Stimulated activated naive CD4-positive, alpha-beta T cell treated with Interleukin-2 at 50 U/mL for 16 hours (primary cell): Measurements from ENCODE around the gene PHKG2.
A peak's percentile ranks its signal among the peaks of the same experiment; 100 is the strongest.

Experiments
- DNase-seq: peaks from one replicate; lab custom pipeline; 2025; lab: John Stamatoyannopoulos, UW

Gene PHKG2

GRCh38 chr16:30757316-30757715 lies 9.1 kb downstream of the PHKG2 start:
- DNase-seq, result no peak

- DNase-seq, result no peak
Observed at GRCh38 chr16:30758988-30759491, 10.8 kb downstream of the PHKG2 start.

- no peak for DNase-seq
Observed at GRCh38 chr16:30760001-30760559, 11.9 kb downstream of the PHKG2 start.

GRCh38 chr16:30760577-30761426 lies 12.6 kb downstream of the PHKG2 start:
- DNase-seq, result no peak

GRCh38 chr16:30761427-30761927 lies 13.3 kb downstream of the PHKG2 start:
- DNase-seq, result peak; percentile 24

- peak; percentile 89 for DNase-seq
Observed at GRCh38 chr16:30761928-30762902, 14.0 kb downstream of the PHKG2 start, which contains the start of the genes CFAP119 and RNF40. CFAP119 (minus strand) TSS chr16:30762062; CDS start chr16:30761748, 314 bp downstream. RNF40 (plus strand) TSS chr16:30762322; CDS start chr16:30762546, 224 bp downstream.

- DNase-seq, result no peak
Observed at GRCh38 chr16:30762991-30763725, 14.9 kb downstream of the PHKG2 start.

- DNase-seq, result no peak
Observed at GRCh38 chr16:30764086-30764485, 15.9 kb downstream of the PHKG2 start.

- DNase-seq, result no peak
Observed at GRCh38 chr16:30764816-30765465, 16.7 kb downstream of the PHKG2 start.

- DNase-seq, result no peak
Observed at GRCh38 chr16:30766206-30766932, 18.1 kb downstream of the PHKG2 start.

GRCh38 chr16:30766933-30767284 lies 18.7 kb downstream of the PHKG2 start:
- DNase-seq, result no peak

- no peak for DNase-seq
Observed at GRCh38 chr16:30767767-30768465, 19.7 kb downstream of the PHKG2 start.

GRCh38 chr16:30768583-30769181 lies 20.5 kb downstream of the PHKG2 start:
- no peak for DNase-seq

GRCh38 chr16:30769379-30770089 lies 21.3 kb downstream of the PHKG2 start:
- no peak for DNase-seq

GRCh38 chr16:30771726-30772125 lies 23.5 kb downstream of the PHKG2 start:
- DNase-seq, result no peak

GRCh38 chr16:30773826-30774225 lies 25.6 kb downstream of the PHKG2 start:
- DNase-seq, result no peak

GRCh38 chr16:30774367-30775130 lies 26.3 kb downstream of the PHKG2 start:
- no peak for DNase-seq

- DNase-seq, result no peak
Observed at GRCh38 chr16:30775131-30775391, 26.8 kb downstream of the PHKG2 start.
